ENCODE results near the gene CEP41.

- no peak for TF ChIP-seq CTCF (IDR thresholded peaks at IDR 0.05; ENCODE audit: poor library complexity, severe bottlenecking)
- no peak for TF ChIP-seq REST (IDR thresholded peaks at IDR 0.05; ENCODE audit: borderline replicate concordance)
- TF ChIP-seq EZH2 (IDR thresholded peaks at IDR 0.05; ENCODE audit: borderline replicate concordance, insufficient read depth, low read length, poor library complexity, severe bottlenecking): no peak
Observed at GRCh38 chr7:130458257-130458656, 17.4 kb upstream of the CEP41 start.

Measured in neural cell (in vitro differentiated cells).